Renal pelvis (tissue), 4 donors: ENCODE measurements around the gene BZW2. TPM values are rescaled to one million over a fixed set of nuclear protein-coding genes. Genes with fewer than 3 reads are reported as not detected.
A peak's percentile ranks its signal among the peaks of the same experiment; 100 is the strongest.

Source experiments
- DNase-seq: peaks from one replicate; pipeline ENCODE4 v3.0.0-alpha.2; 2013
- polyA plus RNA-seq, 3 donors: library from polyadenylated mRNA; unstranded; fragments of 120-200 nt; gene quantifications; one replicate each; pipeline ENCODE4 v1.2.1, GENCODE V29; 2013; ENCODE audit not compliant: insufficient read length in 3 of 3

Gene BZW2
- polyA plus RNA-seq, 3 donors, result 69.1 to 76.6 (median 70.8) TPM

- no peak for DNase-seq
Measured at GRCh38 chr7:16708980-16709379, 63.0 kb downstream of the BZW2 start.

- no peak for DNase-seq
Measured at GRCh38 chr7:16710651-16711050, 64.7 kb downstream of the BZW2 start.

- no peak for DNase-seq
Measured at GRCh38 chr7:16711730-16712129, 65.7 kb downstream of the BZW2 start.

GRCh38 chr7:16712916-16713315 lies 66.9 kb downstream of the BZW2 start:
- no peak for DNase-seq

- no peak for DNase-seq
Measured at GRCh38 chr7:16715928-16716327, 69.9 kb downstream of the BZW2 start.

- no peak for DNase-seq
Measured at GRCh38 chr7:16718111-16718656, 72.2 kb downstream of the BZW2 start.

GRCh38 chr7:16719699-16720098 lies 73.7 kb downstream of the BZW2 start:
- no peak for DNase-seq

GRCh38 chr7:16721541-16721940 lies 75.6 kb downstream of the BZW2 start:
- DNase-seq, result no peak

- DNase-seq, result no peak
Measured at GRCh38 chr7:16724344-16724743, 78.4 kb downstream of the BZW2 start.

GRCh38 chr7:16726189-16726588 lies 80.2 kb downstream of the BZW2 start:
- DNase-seq, result no peak

- DNase-seq, result no peak
Measured at GRCh38 chr7:16727736-16728135, 81.8 kb downstream of the BZW2 start.

GRCh38 chr7:16728811-16729210 lies 82.8 kb downstream of the BZW2 start:
- DNase-seq, result no peak

- no peak for DNase-seq
Measured at GRCh38 chr7:16729541-16729940, 83.6 kb downstream of the BZW2 start.

GRCh38 chr7:16730937-16731336 lies 85.0 kb downstream of the BZW2 start:
- DNase-seq, result no peak

- DNase-seq, result no peak
Measured at GRCh38 chr7:16732828-16733227, 86.8 kb downstream of the BZW2 start.

- no peak for DNase-seq
Measured at GRCh38 chr7:16734148-16734726, 88.3 kb downstream of the BZW2 start.

- DNase-seq, result no peak
Measured at GRCh38 chr7:16735020-16735419, 89.0 kb downstream of the BZW2 start.

GRCh38 chr7:16738011-16738688 lies 92.2 kb downstream of the BZW2 start:
- DNase-seq, result no peak

- DNase-seq, result peak; percentile 29
Measured at GRCh38 chr7:16739863-16740622, 94.1 kb downstream of the BZW2 start.

- no peak for DNase-seq
Measured at GRCh38 chr7:16740623-16740953, 94.6 kb downstream of the BZW2 start.

- no peak for DNase-seq
Measured at GRCh38 chr7:16740996-16741395, 95.0 kb downstream of the BZW2 start.

- DNase-seq, result no peak
Measured at GRCh38 chr7:16741676-16742075, 95.7 kb downstream of the BZW2 start.

GRCh38 chr7:16742547-16742946 lies 96.6 kb downstream of the BZW2 start:
- DNase-seq, result no peak
